Subcutaneous abdominal adipose tissue (tissue), 5 donors: ENCODE results near the gene TMTC1.

Source experiments
- H3K27ac ChIP-seq: one replicate; pipeline ENCODE4 v1.7.0; 2013; ENCODE audit warnings: low read depth, mild to moderate bottlenecking, inconsistent platforms, low read length, moderate library complexity
- H3K27me3 ChIP-seq, 5 donors: one replicate each; pipeline ENCODE4 v1.7.0; 2013; ENCODE audit warnings: low read length in 5 of 5, inconsistent platforms in 1 of 5; ENCODE audit not compliant: control insufficient read depth in 5 of 5, insufficient read depth in 4 of 5
- H3K36me3 ChIP-seq, 5 donors: one replicate each; pipeline ENCODE4 v1.7.0; 2013; ENCODE audit warnings: low read length in 5 of 5; ENCODE audit not compliant: control insufficient read depth in 5 of 5, insufficient read depth in 5 of 5
- H3K4me1 ChIP-seq, 5 donors: one replicate each; pipeline ENCODE4 v1.7.0; 2013; ENCODE audit warnings: low read length in 5 of 5, mild to moderate bottlenecking in 3 of 5, moderate library complexity in 1 of 5; ENCODE audit not compliant: control insufficient read depth in 5 of 5, insufficient read depth in 5 of 5
- H3K4me3 ChIP-seq, 5 donors: one replicate each; pipeline ENCODE4 v1.7.0; 2013; ENCODE audit warnings: low read length in 5 of 5, low read depth in 1 of 5
- H3K9ac ChIP-seq, 5 donors: one replicate each; pipeline ENCODE4 v1.7.0; 2013; ENCODE audit warnings: low read length in 5 of 5, mild to moderate bottlenecking in 4 of 5, moderate library complexity in 3 of 5
- H3K9me3 ChIP-seq, 5 donors: one replicate each; pipeline ENCODE4 v1.7.0; 2013; ENCODE audit warnings: low read length in 5 of 5; ENCODE audit not compliant: control insufficient read depth in 5 of 5
- donor health status: healthy.
- donor health status: healthy.
- donor health status: healthy.
- donor health status: healthy.
- donor health status: healthy.

TMTC1 gene

GRCh38 chr12:29593001-29593400, 190.7 kb downstream of the TMTC1 start:
- H3K9ac ChIP-seq, result no peak overlapping the region
- peaks cover 0 to 5% (median 0%) of the 10 kb centered on the region in 5 donors for H3K36me3 ChIP-seq
- H3K9me3 ChIP-seq, result no peaks in the 10 kb centered on the region
- H3K27me3 ChIP-seq, result no peaks in the 10 kb centered on the region
- H3K4me1 ChIP-seq, result peaks cover 0 to 20% (median 12%) of the 10 kb centered on the region in 5 donors
- no peak overlapping the region for H3K27ac ChIP-seq
- H3K4me3 ChIP-seq, result no peak overlapping the region

GRCh38 chr12:29591140-29592020, 192.4 kb downstream of the TMTC1 start:
- H3K4me3 ChIP-seq, result peak overlapping the region in 4 of 5 donors; percentile 6 to 47 (median 16)
- H3K27ac ChIP-seq, result peak overlapping the region; percentile 53
- no peaks in the 10 kb centered on the region for H3K27me3 ChIP-seq

GRCh38 chr12:29589851-29590250, 193.9 kb downstream of the TMTC1 start:
- Histone ChIP-seq H3K27ac (no peak overlapping the region), H3K9ac (no peak overlapping the region)

More at GRCh38 chr12:29591140-29592020, 192.4 kb downstream of the TMTC1 start:
- Histone ChIP-seq H3K36me3 (no peaks in the 10 kb centered on the region), H3K9me3 (no peaks in the 10 kb centered on the region), H3K4me1 (peaks cover 0 to 20% (median 12%) of the 10 kb centered on the region in 5 donors), H3K9ac (peak overlapping the region in 1 of 5 donors; percentile 3)

GRCh38 chr12:29589286-29589820, 194.4 kb downstream of the TMTC1 start:
- no peaks in the 10 kb centered on the region for H3K9me3 ChIP-seq
- H3K4me1 ChIP-seq, result peaks cover 0 to 12% (median 9%) of the 10 kb centered on the region in 5 donors
- H3K9ac ChIP-seq, result no peak overlapping the region
- H3K4me3 ChIP-seq, result no peak overlapping the region
- H3K36me3 ChIP-seq, result no peaks in the 10 kb centered on the region
- H3K27me3 ChIP-seq, result no peaks in the 10 kb centered on the region
- H3K27ac ChIP-seq, result no peak overlapping the region

More at GRCh38 chr12:29589851-29590250, 193.9 kb downstream of the TMTC1 start:
- Histone ChIP-seq H3K9me3 (no peaks in the 10 kb centered on the region), H3K4me3 (no peak overlapping the region), H3K36me3 (no peaks in the 10 kb centered on the region), H3K27me3 (no peaks in the 10 kb centered on the region), H3K4me1 (peaks cover 0 to 12% (median 9%) of the 10 kb centered on the region in 5 donors)

- Histone ChIP-seq H3K36me3 (peaks cover 0 to 7% (median 0%) of the 10 kb centered on the region in 5 donors), H3K9me3 (no peaks in the 10 kb centered on the region), H3K27ac (peak overlapping the region; percentile 76), H3K27me3 (no peaks in the 10 kb centered on the region), H3K4me1 (peaks cover 2 to 52% (median 21%) of the 10 kb centered on the region in 5 donors), H3K9ac (peak overlapping the region in 2 of 5 donors; percentile 48 to 53), H3K4me3 (peak overlapping the region in 1 of 5 donors; percentile 8)
Measured at GRCh38 chr12:29582677-29583272, 201.0 kb downstream of the TMTC1 start.

- H3K4me1 ChIP-seq, result peaks cover 2 to 59% (median 21%) of the 10 kb centered on the region in 5 donors
- H3K36me3 ChIP-seq, result peaks cover 0 to 7% (median 0%) of the 10 kb centered on the region in 5 donors
- H3K9ac ChIP-seq, result peak overlapping the region in 1 of 5 donors; percentile 24
- peak overlapping the region; percentile 76 for H3K27ac ChIP-seq
- H3K27me3 ChIP-seq, result no peaks in the 10 kb centered on the region
- no peaks in the 10 kb centered on the region for H3K9me3 ChIP-seq
- no peak overlapping the region for H3K4me3 ChIP-seq
Measured at GRCh38 chr12:29582146-29582545, 201.6 kb downstream of the TMTC1 start.

- H3K4me3 ChIP-seq, result no peak overlapping the region
- H3K27ac ChIP-seq, result peak overlapping the region; percentile 76
- peaks cover 0 to 7% (median 0%) of the 10 kb centered on the region in 5 donors for H3K36me3 ChIP-seq
- no peak overlapping the region for H3K9ac ChIP-seq
- H3K9me3 ChIP-seq, result no peaks in the 10 kb centered on the region
- peaks cover 2 to 60% (median 21%) of the 10 kb centered on the region in 5 donors for H3K4me1 ChIP-seq
- H3K27me3 ChIP-seq, result no peaks in the 10 kb centered on the region
Measured at GRCh38 chr12:29581631-29582030, 202.1 kb downstream of the TMTC1 start.

- no peak overlapping the region for H3K9ac ChIP-seq
- peaks cover 0 to 13% (median 0%) of the 10 kb centered on the region in 5 donors for H3K36me3 ChIP-seq
- H3K9me3 ChIP-seq, result no peaks in the 10 kb centered on the region
- peaks cover 2 to 60% (median 21%) of the 10 kb centered on the region in 5 donors for H3K4me1 ChIP-seq
- peak overlapping the region; percentile 76 for H3K27ac ChIP-seq
- no peak overlapping the region for H3K4me3 ChIP-seq
- no peaks in the 10 kb centered on the region for H3K27me3 ChIP-seq
Measured at GRCh38 chr12:29580971-29581370, 202.8 kb downstream of the TMTC1 start.

GRCh38 chr12:29578731-29579130, 205.0 kb downstream of the TMTC1 start:
- Histone ChIP-seq H3K36me3 (peaks cover 0 to 17% (median 0%) of the 10 kb centered on the region in 5 donors), H3K4me1 (peaks cover 2 to 58% (median 18%) of the 10 kb centered on the region in 5 donors), H3K9ac (no peak overlapping the region), H3K9me3 (no peaks in the 10 kb centered on the region), H3K27me3 (no peaks in the 10 kb centered on the region), H3K4me3 (no peak overlapping the region), H3K27ac (peak overlapping the region; percentile 42)
